CD4-positive, alpha-beta T cell treated with Interferon alpha-2 for 1 hour (primary cell): Measurements from ENCODE around the gene GLCE.
"Not testable (repeated sequence)": the region's sequence is repeated elsewhere in the genome, so short reads cannot be mapped to it uniquely, and the experiment has no call there.

Source experiments
- DNase-seq, 2 donors: peaks; one replicate each; pipeline ENCODE4 v3.0.0-alpha.2; 2020 to 2022

GLCE gene

GRCh38 chr15:69138963-69139362 is 21.5 kb upstream of the GLCE start:
- no peak for DNase-seq

- no peak for DNase-seq
These were observed 20.1 kb upstream of the GLCE start for GRCh38 chr15:69140306-69140705.

GRCh38 chr15:69141286-69141701 is 19.1 kb upstream of the GLCE start:
- DNase-seq, result no peak

- no peak for DNase-seq
These were observed 18.6 kb upstream of the GLCE start for GRCh38 chr15:69141833-69142232.

GRCh38 chr15:69143756-69144436 is 16.5 kb upstream of the GLCE start:
- DNase-seq, result no peak

GRCh38 chr15:69144530-69144929 is 15.9 kb upstream of the GLCE start:
- DNase-seq, result no peak

- DNase-seq, result no peak
These were observed 15.2 kb upstream of the GLCE start for GRCh38 chr15:69145149-69145693.

GRCh38 chr15:69145694-69146492 is 14.5 kb upstream of the GLCE start:
- no peak for DNase-seq

GRCh38 chr15:69146724-69147435 is 13.6 kb upstream of the GLCE start:
- DNase-seq, result no peak

- no peak for DNase-seq
These were observed 12.0 kb upstream of the GLCE start for GRCh38 chr15:69148465-69148864.

GRCh38 chr15:69149163-69149562 is 11.3 kb upstream of the GLCE start:
- DNase-seq, result no peak

GRCh38 chr15:69149803-69150202 is 10.6 kb upstream of the GLCE start:
- DNase-seq, result no peak

GRCh38 chr15:69150336-69150735 is 10.1 kb upstream of the GLCE start:
- DNase-seq, result no peak

- no peak for DNase-seq
These were observed 9.6 kb upstream of the GLCE start for GRCh38 chr15:69150841-69151240.

GRCh38 chr15:69153046-69153445 is 7.4 kb upstream of the GLCE start:
- DNase-seq, result no peak

- DNase-seq, result not testable (repeated sequence)
These were observed 6.8 kb upstream of the GLCE start for GRCh38 chr15:69153587-69153986.

- no peak for DNase-seq
These were observed 6.4 kb upstream of the GLCE start for GRCh38 chr15:69154078-69154477.

GRCh38 chr15:69154684-69155083 is 5.8 kb upstream of the GLCE start:
- no peak for DNase-seq

- DNase-seq, result no peak
These were observed 3.6 kb upstream of the GLCE start for GRCh38 chr15:69156736-69157381.

- DNase-seq, result no peak
These were observed 2.1 kb upstream of the GLCE start for GRCh38 chr15:69158201-69158842.

- no peak for DNase-seq
These were observed 1.6 kb upstream of the GLCE start for GRCh38 chr15:69158843-69159240.

- DNase-seq, result no peak
These were observed 662 bp upstream of the GLCE start for GRCh38 chr15:69159805-69160140.
